Measurements from ENCODE around the gene LMF1. TPM values are rescaled to one million over a fixed set of nuclear protein-coding genes. Genes with fewer than 3 reads are reported as not detected.

Gene LMF1
- total RNA-seq, 1 donor from 2014 or later, result 26.0 TPM

DNA sequence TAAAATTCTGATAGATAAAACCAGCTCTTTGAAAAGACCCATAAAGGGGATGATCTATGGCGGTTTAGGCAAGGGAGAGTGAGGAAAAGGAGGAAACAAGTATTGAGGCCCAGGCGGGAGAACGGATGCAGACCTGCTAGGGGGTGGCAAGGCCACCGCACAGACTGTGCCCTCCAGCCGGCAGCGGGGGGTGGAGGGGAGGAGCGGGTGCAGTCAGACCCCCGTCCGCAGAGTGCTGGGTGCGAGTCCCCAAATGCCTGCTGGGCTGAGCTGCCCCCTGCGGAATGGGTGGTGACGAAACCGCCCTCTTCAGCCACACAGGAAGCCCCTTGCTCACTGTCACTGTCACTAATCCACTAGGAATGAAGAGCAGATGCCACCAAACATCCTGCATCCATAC lies 46.0 kb downstream of the LMF1 start:
- Histone ChIP-seq H3K27me3 (no peaks in the 10 kb centered on the region), H3K4me3 (no peak overlapping the region), H3K9me3 (no peaks in the 10 kb centered on the region), H3K36me3 (no peaks in the 10 kb centered on the region), H3K27ac (no peak overlapping the region), H3K4me1 (no peaks in the 10 kb centered on the region)
- TF ChIP-seq, protein P1, sequence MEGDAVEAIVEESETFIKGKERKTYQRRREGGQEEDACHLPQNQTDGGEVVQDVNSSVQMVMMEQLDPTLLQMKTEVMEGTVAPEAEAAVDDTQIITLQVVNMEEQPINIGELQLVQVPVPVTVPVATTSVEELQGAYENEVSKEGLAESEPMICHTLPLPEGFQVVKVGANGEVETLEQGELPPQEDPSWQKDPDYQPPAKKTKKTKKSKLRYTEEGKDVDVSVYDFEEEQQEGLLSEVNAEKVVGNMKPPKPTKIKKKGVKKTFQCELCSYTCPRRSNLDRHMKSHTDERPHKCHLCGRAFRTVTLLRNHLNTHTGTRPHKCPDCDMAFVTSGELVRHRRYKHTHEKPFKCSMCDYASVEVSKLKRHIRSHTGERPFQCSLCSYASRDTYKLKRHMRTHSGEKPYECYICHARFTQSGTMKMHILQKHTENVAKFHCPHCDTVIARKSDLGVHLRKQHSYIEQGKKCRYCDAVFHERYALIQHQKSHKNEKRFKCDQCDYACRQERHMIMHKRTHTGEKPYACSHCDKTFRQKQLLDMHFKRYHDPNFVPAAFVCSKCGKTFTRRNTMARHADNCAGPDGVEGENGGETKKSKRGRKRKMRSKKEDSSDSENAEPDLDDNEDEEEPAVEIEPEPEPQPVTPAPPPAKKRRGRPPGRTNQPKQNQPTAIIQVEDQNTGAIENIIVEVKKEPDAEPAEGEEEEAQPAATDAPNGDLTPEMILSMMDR (IDR thresholded peaks at IDR 0.05), result no peak
- TF ChIP-seq POLR2A (IDR thresholded peaks at IDR 0.05) (no peak), POLR2AphosphoS5 (IDR thresholded peaks at IDR 0.05; ENCODE audit: insufficient read depth in 1 of 2, low read depth in 1 of 2) (no peak)
- intact Hi-C loops (cut with DNase I), result no loop called here
- DNase-seq (ENCODE audit: extremely low spot score in 2 of 2), result no peak

DNA sequence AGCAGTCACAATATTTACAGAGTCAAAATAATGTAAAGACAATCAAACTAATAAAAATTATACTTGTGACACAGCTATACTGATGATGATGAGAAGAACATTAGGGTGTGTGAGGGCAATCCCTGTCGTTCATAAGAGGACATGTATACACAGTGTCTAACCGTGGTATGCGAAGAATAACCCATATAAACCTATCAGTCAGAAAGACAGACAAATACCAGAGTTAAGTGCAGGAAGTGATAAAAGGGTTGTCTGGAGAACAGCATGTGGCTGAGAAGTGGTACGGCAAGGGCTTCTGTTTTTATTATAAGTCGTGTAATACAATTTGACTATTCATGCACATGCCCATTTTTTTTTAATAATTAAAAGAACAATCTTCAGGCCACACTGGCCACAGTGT lies 46.7 kb downstream of the LMF1 start:
- Histone ChIP-seq H3K4me1 (no peaks in the 10 kb centered on the region), H3K9me3 (no peaks in the 10 kb centered on the region), H3K27me3 (no peaks in the 10 kb centered on the region), H3K27ac (no peak overlapping the region), H3K36me3 (no peaks in the 10 kb centered on the region), H3K4me3 (no peak overlapping the region)
- no peak for TF ChIP-seq POLR2A (IDR thresholded peaks at IDR 0.05)
- TF ChIP-seq POLR2AphosphoS5 (IDR thresholded peaks at IDR 0.05; ENCODE audit: insufficient read depth in 1 of 2, low read depth in 1 of 2), result no peak
- intact Hi-C loops (cut with DNase I), result no loop called here
- no peak for DNase-seq (ENCODE audit: extremely low spot score in 2 of 2)

DNA sequence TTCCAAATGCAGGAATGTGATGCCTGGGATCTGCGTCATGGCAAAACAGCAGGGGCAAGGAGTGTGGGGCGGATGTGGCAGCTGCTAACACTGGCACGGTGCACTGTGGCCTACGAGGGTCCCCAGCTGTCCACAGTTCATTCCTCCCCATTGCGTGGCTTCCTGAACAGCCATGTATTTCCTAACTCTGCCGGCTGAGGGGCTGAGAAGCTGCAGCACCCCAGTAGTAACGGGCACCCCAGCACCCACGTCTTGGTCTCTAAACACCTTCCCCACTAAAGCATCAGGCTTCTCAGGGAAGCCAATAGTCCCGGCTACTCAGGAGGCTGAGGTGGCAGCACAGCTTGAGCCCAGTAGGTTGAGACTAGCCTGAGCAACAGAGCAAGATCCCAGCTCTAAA lies 47.6 kb downstream of the LMF1 start:
- Histone ChIP-seq H3K27me3 (no peaks in the 10 kb centered on the region), H3K9me3 (no peaks in the 10 kb centered on the region), H3K36me3 (peaks cover 0 to 5% of the 10 kb centered on the region in 2 donors), H3K27ac (no peak overlapping the region), H3K4me1 (no peaks in the 10 kb centered on the region), H3K4me3 (no peak overlapping the region)
- intact Hi-C loops (cut with DNase I), result no loop called here
- TF ChIP-seq POLR2AphosphoS5 (IDR thresholded peaks at IDR 0.05; ENCODE audit: insufficient read depth in 1 of 2, low read depth in 1 of 2) (no peak), POLR2A (IDR thresholded peaks at IDR 0.05) (no peak)
- TF ChIP-seq, protein P1 (IDR thresholded peaks at IDR 0.05), result no peak
- DNase-seq (ENCODE audit: extremely low spot score in 2 of 2), result no peak

DNA sequence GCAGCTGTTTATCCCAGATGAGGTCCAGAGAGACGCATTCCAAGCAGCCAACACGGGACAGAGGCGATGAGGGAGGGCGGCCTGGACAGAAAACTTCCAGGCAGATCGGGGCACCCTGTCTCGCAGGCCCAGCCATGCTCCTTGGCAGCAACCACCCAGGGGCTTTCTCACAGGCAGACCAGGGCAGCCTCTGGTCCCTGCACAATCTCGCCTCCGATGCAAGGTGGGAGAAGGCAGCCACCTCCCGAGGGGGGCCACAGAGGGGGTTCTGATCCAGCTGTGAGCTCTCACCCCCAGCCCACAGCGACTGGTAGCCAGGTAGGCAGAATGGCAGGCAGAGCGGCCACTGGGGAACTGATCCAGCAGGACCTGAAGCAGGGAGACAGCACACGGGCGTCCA lies 48.7 kb downstream of the LMF1 start:
- no peak for TF ChIP-seq POLR2A (IDR thresholded peaks at IDR 0.05)
- TF ChIP-seq POLR2AphosphoS5 (IDR thresholded peaks at IDR 0.05; ENCODE audit: insufficient read depth in 1 of 2, low read depth in 1 of 2), result no peak
- TF ChIP-seq, protein P1 (IDR thresholded peaks at IDR 0.05), result no peak
- H3K27me3 ChIP-seq, result no peaks in the 10 kb centered on the region
- no peak for DNase-seq (ENCODE audit: extremely low spot score in 2 of 2)
- intact Hi-C loops (cut with DNase I), result no loop called here
- H3K4me1 ChIP-seq, result no peaks in the 10 kb centered on the region
- no peak overlapping the region for H3K27ac ChIP-seq
- H3K9me3 ChIP-seq, result no peaks in the 10 kb centered on the region
- peaks cover 0 to 5% of the 10 kb centered on the region in 2 donors for H3K36me3 ChIP-seq
- H3K4me3 ChIP-seq, result no peak overlapping the region

DNA sequence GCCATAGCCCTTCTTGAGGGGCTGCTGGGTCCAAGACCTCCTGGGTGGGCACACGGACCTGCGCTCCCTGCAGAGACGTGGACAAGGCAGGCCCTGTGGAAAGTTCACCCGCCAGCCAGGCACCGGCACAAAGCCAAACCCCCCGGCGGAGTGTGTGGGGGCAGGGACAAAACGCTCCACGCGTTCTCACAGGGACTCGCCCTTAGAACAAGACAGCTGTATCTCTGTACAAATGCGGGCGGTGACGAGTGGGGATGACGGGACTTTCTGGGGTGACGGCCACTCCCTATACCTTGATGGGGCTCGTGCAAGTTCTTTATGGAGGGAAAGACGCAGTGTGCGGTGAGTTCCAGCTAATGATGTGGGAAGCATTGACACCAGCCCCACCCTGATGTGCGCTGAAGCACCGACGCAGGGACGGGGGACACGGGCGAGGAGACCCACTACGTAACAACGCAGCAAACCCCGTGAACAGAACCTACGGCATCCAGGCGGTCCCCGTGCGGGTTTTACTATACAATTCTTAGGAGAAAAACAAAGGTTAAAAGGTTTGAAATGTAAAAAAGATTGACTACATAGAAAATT lies 49.4 kb downstream of the LMF1 start:
- Histone ChIP-seq H3K9me3 (no peaks in the 10 kb centered on the region), H3K4me3 (no peak overlapping the region), H3K27me3 (no peaks in the 10 kb centered on the region), H3K36me3 (peaks cover 0 to 5% of the 10 kb centered on the region in 2 donors), H3K4me1 (no peaks in the 10 kb centered on the region), H3K27ac (no peak overlapping the region)
- intact Hi-C loops (cut with DNase I), result no loop called here
- TF ChIP-seq POLR2AphosphoS5 (IDR thresholded peaks at IDR 0.05; ENCODE audit: insufficient read depth in 1 of 2, low read depth in 1 of 2) (no peak), POLR2A (IDR thresholded peaks at IDR 0.05) (no peak)
- TF ChIP-seq, protein P1 (IDR thresholded peaks at IDR 0.05), result no peak
- no peak for DNase-seq (ENCODE audit: extremely low spot score in 2 of 2)

All from vagina (tissue), 2 donors.